ENCODE data around the gene FMNL2. TPM values are rescaled to one million over a fixed set of nuclear protein-coding genes. Genes with fewer than 3 reads are reported as not detected.

The FMNL2 gene
- total RNA-seq, 4 donors from 2014 or later = 23.5 to 28.0 (median 23.8) TPM

- WGBS = 99% methylated on average over 19 of the region's 19 CpGs
- Histone ChIP-seq H3K27ac (replicated peaks in 1 of 4) (no peak overlapping the region), H3K4me3 (no peak overlapping the region)
Measured at GRCh38 chr2:152389483-152389882, 54.5 kb downstream of the FMNL2 start.

GRCh38 chr2:152390837-152391236 is 55.9 kb downstream of the FMNL2 start:
- H3K4me3 ChIP-seq = no peak overlapping the region
- 96% methylated on average over 2 of the region's 2 CpGs for WGBS
- no peak for TF ChIP-seq EP300 (IDR thresholded peaks at IDR 0.05)
- TF ChIP-seq POLR2AphosphoS5 (IDR thresholded peaks at IDR 0.05) = no peak
- no peak overlapping the region for H3K27ac ChIP-seq (replicated peaks in 1 of 4)
- no peaks in the 10 kb centered on the region for H3K9me3 ChIP-seq
- no peaks in the 10 kb centered on the region for H3K36me3 ChIP-seq
- intact Hi-C loops (cut with DNase I) = no loop called here
- peaks cover 0 to 21% (median 16%) of the 10 kb centered on the region in 4 donors for H3K4me1 ChIP-seq
- no peaks in the 10 kb centered on the region for H3K27me3 ChIP-seq
- no peak for DNase-seq (ENCODE audit: extremely low spot score)

More at GRCh38 chr2:152389483-152389882, 54.5 kb downstream of the FMNL2 start:
- no peak for DNase-seq (ENCODE audit: extremely low spot score)
- intact Hi-C loops (cut with DNase I) = no loop called here
- Histone ChIP-seq H3K4me1 (peaks cover 0 to 17% (median 8%) of the 10 kb centered on the region in 4 donors), H3K9me3 (no peaks in the 10 kb centered on the region), H3K27me3 (no peaks in the 10 kb centered on the region), H3K36me3 (no peaks in the 10 kb centered on the region)
- TF ChIP-seq, protein P1, sequence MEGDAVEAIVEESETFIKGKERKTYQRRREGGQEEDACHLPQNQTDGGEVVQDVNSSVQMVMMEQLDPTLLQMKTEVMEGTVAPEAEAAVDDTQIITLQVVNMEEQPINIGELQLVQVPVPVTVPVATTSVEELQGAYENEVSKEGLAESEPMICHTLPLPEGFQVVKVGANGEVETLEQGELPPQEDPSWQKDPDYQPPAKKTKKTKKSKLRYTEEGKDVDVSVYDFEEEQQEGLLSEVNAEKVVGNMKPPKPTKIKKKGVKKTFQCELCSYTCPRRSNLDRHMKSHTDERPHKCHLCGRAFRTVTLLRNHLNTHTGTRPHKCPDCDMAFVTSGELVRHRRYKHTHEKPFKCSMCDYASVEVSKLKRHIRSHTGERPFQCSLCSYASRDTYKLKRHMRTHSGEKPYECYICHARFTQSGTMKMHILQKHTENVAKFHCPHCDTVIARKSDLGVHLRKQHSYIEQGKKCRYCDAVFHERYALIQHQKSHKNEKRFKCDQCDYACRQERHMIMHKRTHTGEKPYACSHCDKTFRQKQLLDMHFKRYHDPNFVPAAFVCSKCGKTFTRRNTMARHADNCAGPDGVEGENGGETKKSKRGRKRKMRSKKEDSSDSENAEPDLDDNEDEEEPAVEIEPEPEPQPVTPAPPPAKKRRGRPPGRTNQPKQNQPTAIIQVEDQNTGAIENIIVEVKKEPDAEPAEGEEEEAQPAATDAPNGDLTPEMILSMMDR (IDR thresholded peaks at IDR 0.05) = no peak
- TF ChIP-seq POLR2AphosphoS5 (IDR thresholded peaks at IDR 0.05) = no peak
- TF ChIP-seq POLR2A (IDR thresholded peaks at IDR 0.05; ENCODE audit: low read depth) = no peak
- TF ChIP-seq EP300 (IDR thresholded peaks at IDR 0.05) = no peak

DNA sequence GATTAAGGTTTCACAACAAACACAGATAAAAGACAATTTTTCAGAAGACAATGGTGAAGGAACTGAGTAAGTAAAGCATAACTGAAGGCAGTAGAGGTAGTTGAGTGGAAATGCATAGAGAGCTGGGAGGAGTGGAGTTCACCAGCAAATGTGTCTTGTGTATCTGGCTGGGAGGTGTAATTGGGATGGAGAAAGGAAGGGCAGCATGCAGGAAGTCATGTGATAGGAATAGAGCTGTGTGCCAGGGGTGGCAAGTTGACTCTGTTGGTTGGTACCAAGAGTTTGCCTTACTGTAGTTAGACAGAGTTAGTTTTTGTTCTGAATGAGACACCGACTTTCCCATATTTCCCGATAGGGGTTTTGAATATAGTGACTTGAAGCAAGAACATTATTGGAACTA is 56.3 kb downstream of the FMNL2 start:
- no peak for DNase-seq (ENCODE audit: extremely low spot score)
- H3K4me1 ChIP-seq = peaks cover 0 to 24% (median 19%) of the 10 kb centered on the region in 4 donors
- no peaks in the 10 kb centered on the region for H3K27me3 ChIP-seq
- H3K27ac ChIP-seq (replicated peaks in 1 of 4) = no peak overlapping the region
- no peaks in the 10 kb centered on the region for H3K36me3 ChIP-seq
- intact Hi-C loops (cut with DNase I) = no loop called here
- WGBS = 90% methylated on average over 2 of the region's 2 CpGs
- H3K9me3 ChIP-seq = no peaks in the 10 kb centered on the region
- no peak for TF ChIP-seq POLR2AphosphoS5 (IDR thresholded peaks at IDR 0.05)
- TF ChIP-seq EP300 (IDR thresholded peaks at IDR 0.05) = no peak
- TF ChIP-seq POLR2A (IDR thresholded peaks at IDR 0.05; ENCODE audit: low read depth) = no peak
- TF ChIP-seq, protein P1 (IDR thresholded peaks at IDR 0.05) = no peak
- H3K4me3 ChIP-seq = no peak overlapping the region

- no peak for TF ChIP-seq POLR2A (IDR thresholded peaks at IDR 0.05; ENCODE audit: low read depth)
- no peak for TF ChIP-seq EP300 (IDR thresholded peaks at IDR 0.05)
- TF ChIP-seq, protein P1 (IDR thresholded peaks at IDR 0.05) = no peak
- TF ChIP-seq POLR2AphosphoS5 (IDR thresholded peaks at IDR 0.05) = no peak
- Histone ChIP-seq H3K36me3 (no peaks in the 10 kb centered on the region), H3K27ac (replicated peaks in 1 of 4) (no peak overlapping the region), H3K27me3 (no peaks in the 10 kb centered on the region), H3K4me1 (peaks cover 0 to 40% (median 36%) of the 10 kb centered on the region in 4 donors), H3K9me3 (no peaks in the 10 kb centered on the region), H3K4me3 (no peak overlapping the region)
- no peak for DNase-seq (ENCODE audit: extremely low spot score)
- WGBS = 97% methylated on average over 1 of the region's 1 CpG
- intact Hi-C loops (cut with DNase I) = no loop called here
Measured at GRCh38 chr2:152393377-152393776, 58.4 kb downstream of the FMNL2 start.

GRCh38 chr2:152394326-152394725 is 59.4 kb downstream of the FMNL2 start:
- Histone ChIP-seq H3K4me1 (peaks cover 0 to 44% (median 37%) of the 10 kb centered on the region in 4 donors), H3K27ac (replicated peaks in 1 of 4) (peak overlapping the region in 2 of 4 donors; percentile 71 to 74), H3K9me3 (no peaks in the 10 kb centered on the region), H3K4me3 (no peak overlapping the region), H3K36me3 (no peaks in the 10 kb centered on the region), H3K27me3 (no peaks in the 10 kb centered on the region)
- DNase-seq (ENCODE audit: extremely low spot score) = no peak
- intact Hi-C loops (cut with DNase I) = no loop called here
- TF ChIP-seq EP300 (IDR thresholded peaks at IDR 0.05) = no peak
- no peak for TF ChIP-seq POLR2AphosphoS5 (IDR thresholded peaks at IDR 0.05)
- TF ChIP-seq, protein P1 (IDR thresholded peaks at IDR 0.05) = no peak
- no peak for TF ChIP-seq POLR2A (IDR thresholded peaks at IDR 0.05; ENCODE audit: low read depth)

All from esophagus muscularis mucosa (tissue), 4 donors.